GM18526 (cell line): Measurements from ENCODE around the gene TMEM63C.

ENCODE experiments used
- POLR2A ChIP-seq: IDR thresholded peaks from 3 replicates; pipeline ENCODE4 v1.6.1; 2011; ENCODE audit not compliant: insufficient read length; ENCODE audit errors: extremely low read depth

Gene TMEM63C

DNA sequence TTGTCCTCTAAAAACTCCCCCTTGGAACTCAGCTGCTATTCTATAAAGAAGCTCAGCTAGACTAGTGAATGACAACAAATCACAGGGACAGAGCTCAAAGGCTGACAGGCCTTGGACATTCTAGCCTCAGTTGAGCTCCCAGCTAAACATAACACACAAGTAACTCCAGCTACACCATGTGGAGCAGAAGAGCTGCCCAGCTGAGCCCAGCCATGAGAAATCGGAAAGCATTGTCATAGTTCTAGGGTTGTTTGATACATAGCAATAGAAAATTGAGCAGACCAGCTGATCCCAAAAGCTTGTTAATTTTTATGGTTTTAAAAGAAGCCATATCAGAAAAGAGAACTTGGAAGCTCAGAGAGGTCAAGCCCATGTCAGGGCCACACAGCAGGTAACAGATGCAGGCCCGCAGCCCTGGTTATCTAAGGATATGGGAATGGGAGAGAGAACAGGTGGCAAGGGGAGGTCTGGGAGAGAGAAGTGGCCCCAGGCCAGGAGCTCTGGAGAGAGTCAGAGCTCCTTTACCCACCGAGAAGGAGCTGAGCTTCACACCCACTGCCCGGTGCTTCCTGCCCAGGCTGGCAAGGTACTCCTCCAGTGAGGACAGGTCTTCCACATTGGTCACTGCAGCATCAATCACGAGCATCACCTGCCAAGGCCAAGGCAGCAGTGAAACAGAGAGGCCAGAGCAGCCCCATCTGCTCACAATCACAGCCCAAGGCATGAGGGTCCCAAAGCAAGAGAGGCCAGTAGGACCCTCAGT is 86.5 kb downstream of the TMEM63C start:
- no peak for TF ChIP-seq POLR2A

DNA sequence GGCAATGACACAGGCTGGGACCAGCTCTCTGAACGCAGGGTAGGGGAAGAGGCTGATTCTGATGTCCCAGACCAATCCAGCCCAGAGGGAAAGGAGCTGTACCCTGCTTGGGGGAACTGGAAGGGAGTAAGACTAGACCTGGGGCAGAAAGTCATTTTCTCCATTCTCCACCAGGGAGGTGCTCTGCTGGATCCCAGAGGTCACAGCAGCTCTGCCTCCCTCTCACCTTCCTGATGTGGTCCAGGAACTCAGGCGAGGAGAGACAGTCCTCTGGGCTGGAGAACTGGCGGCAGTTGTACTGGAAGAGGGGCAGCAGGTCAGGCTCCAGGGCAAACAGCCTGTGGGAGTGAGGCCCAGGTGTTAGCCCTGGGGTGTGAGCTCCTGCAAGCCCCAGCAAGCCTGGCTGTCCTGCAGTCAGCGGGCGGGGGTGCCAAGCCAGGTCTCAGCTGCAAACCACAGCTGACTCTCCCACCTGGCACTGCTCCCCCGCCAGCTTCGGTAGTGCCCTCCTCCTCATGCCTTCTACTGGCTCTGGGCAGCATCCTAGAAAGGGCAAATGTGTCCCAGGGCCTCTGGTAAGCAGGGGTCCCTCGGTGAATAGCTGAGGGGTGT is 87.5 kb downstream of the TMEM63C start:
- no peak for TF ChIP-seq POLR2A

DNA sequence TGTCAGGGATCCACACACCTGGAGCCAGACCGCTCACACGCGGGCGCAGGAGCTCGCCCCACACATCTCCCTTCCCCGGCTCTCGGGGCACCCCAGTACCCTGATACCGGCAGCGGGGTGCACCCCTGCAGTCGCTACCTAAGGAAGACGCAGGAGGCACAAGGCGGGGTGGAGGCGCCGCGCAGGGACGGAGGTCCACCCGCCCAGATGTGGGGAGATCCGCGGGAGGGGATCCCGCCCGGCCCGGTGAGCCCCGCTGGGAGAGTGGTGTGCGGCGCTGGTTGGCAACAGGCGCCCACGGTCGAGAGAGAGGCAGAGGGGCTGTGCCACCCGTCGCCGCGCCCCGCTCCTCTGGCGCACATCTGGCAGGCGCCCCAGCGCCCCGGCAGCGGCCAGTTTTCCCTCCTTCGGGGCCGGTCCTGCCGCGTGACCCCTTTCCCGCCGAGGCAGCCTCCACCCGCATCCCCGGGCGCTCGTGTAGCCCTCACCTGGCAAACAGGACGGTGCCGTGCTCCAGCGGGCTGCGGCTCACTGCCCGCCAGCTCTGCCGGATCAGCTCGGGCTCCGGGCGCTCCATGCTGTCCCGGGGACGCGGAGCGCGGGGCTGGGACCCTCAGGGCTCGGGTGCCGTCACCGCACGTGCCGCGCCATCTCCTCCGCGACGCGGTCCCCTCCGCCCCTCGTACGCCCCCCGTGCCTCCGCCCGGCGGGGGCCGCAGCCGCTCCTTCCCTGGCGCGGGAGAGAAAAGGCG is 88.9 kb downstream of the TMEM63C start:
- no peak for TF ChIP-seq POLR2A

DNA sequence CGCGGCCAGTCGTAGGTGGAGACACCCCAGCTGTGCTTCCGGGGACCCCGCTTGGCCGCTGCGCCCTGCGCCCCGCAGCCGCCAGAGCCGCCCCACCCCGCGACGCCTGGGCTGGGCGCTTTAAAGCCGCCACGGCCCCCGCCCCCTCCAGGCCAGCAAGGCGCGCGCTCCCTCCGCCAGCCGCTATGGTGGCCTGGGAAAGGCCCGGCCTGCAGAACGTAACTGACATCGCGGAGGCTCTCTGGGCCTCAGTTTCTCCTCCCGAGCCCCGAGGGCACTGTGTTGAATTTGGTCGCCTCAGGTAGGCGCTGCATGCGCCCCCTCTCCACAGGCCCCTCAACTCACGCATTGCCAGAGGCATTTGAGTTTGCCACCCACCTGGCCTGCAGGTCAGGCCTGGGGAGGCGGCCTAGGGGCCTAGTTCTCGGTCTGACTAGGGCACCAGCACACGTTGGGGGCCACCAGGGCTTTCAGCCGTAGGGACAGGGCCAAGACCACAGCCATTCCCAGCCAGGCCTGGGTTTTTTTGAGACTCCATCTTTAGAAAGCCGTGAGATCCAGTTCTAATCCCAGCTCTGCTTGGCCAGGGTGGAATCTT is 89.6 kb downstream of the TMEM63C start, which contains the start of gene NGB:
TSS of gene NGB (minus strand) at position 94 of the 598 bp plus-strand sequence. CDS start 269 bp downstream, outside the sequence.
- TF ChIP-seq POLR2A = no peak

DNA sequence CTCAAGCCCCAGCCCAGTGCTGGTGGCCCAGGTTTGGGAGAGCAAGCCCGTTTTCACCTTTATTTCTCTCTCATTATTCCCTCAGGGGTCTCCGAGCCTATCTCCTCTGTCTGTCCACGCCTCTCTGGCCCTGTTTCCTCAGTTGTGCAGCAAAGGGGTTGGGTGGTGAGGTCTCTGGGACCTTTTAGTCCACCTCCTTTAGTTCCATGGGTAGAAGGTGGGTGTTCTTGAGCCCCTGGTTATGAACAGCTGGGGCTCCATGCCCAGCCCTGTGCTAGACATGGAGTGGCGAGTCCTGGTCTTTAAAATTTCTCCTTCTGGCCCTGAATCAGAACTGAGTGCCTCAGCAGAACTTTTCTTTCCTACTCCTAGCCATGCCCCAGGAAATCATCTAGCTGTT is 90.7 kb downstream of the TMEM63C start:
- no peak for TF ChIP-seq POLR2A

DNA sequence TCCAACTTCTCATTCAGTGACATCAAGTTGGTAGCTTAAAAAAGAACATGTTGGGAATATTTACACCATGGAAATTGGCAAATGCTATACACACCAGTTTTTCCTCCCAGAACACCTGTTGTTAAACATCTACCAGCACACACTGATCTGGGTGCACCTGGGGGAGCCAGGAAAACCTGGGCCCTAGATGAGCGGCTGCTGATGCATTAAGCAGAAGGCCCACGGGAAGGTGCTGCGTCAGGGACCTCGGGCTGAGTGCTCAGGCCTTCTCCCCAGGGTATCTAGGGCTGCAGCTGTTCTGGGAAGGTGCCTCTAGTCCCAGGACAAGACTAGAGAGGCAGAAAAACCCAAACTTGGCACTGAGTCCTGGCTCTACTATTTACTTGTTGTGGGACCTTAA is 92.2 kb downstream of the TMEM63C start:
- TF ChIP-seq POLR2A = no peak

DNA sequence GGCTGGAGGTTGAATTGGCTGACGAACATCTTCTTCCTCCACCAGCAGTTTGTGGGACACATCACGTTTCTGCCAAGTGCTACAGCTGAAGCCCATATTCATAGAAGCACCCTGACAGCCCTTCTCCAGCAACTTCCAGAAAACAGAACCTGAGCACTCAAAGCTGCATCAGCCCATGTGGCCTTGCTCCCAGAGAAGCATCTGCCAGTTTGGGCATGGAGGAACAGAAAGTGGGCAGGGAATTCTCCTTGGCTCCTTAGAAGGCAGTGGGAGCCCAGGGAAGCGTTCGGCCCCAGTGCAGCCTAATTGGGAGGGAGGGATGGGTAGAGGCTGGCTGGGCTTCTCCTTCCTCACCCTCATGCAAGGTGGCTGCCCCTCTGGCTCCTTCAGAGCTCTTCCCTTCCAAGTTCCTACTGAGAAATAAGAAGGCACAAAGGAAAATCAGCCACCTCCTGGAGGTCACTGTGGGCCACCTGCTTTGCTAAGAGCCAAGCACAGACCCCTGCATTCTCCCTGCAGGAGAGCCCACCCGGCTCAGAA is 93.5 kb downstream of the TMEM63C start:
- no peak for TF ChIP-seq POLR2A

DNA sequence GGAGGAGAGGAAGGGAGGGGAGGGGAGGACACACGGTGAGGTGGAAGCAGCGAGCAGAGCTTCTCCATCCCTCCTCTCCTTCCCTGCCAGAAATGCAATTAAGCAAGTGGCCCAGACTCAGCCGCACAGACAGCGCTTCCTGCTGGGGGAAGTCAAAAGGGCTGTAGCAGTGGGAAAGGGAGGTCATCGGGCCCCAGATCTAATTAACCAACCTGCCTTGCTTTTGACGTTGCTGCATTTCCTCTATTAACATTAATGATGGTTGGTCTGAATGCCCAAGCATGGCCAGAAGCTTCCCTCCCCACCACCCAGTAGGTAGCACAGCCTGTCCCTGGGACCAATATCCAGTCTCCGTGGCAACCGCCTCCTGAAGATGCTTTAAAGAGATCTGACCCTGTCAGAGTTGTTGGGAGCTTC is 94.0 kb downstream of the TMEM63C start:
- no peak for TF ChIP-seq POLR2A

DNA sequence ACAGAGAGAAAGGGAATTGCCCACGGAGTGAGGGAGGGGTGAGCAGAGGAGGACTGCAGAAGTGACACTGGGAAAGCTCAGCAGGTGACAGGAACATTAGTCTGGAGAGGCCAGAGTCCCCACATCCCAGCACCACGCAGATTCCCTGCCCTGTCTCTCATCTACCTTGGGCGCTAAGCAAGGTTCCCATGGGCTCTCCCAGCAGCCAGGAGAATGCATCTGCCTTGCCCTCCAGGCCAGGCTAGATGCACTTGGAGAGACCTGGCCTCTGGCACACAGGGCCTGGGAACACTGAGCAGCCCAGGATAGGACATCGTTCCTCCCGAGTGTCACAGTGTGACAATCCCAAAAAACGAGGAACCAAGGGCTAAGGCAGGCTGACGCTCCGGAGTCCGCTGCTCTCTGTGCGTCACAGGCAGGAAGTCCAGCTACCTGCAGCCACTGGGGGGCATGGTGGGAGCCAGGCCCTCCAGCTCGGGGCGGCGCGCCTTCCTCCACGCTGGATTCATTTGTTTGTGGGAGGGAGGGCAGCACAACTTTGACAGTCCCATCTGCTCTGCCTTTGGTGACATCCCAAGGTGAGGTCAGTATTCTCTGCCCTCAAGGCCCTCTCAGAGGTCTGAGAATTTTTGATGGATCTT is 94.8 kb downstream of the TMEM63C start:
- no peak for TF ChIP-seq POLR2A

DNA sequence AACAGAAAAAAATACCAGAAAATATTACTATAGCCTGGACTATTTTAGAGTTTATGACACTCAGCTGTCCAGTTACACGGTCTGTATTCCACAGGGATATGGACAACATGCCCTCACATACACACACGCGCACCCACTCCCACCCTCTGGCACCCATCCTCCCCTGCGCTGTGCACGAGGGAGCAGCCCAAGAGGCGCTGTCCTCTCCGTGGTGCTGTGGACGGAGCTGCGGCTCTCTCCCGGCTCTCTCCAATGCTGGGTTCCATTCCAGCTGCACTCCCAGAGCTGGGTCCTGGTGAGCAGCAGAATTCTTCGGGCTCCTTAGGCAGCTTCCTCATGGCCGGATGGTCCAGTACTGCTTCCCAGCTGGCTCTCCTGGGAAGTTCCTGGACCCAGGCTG is 95.4 kb downstream of the TMEM63C start:
- TF ChIP-seq POLR2A = no peak

DNA sequence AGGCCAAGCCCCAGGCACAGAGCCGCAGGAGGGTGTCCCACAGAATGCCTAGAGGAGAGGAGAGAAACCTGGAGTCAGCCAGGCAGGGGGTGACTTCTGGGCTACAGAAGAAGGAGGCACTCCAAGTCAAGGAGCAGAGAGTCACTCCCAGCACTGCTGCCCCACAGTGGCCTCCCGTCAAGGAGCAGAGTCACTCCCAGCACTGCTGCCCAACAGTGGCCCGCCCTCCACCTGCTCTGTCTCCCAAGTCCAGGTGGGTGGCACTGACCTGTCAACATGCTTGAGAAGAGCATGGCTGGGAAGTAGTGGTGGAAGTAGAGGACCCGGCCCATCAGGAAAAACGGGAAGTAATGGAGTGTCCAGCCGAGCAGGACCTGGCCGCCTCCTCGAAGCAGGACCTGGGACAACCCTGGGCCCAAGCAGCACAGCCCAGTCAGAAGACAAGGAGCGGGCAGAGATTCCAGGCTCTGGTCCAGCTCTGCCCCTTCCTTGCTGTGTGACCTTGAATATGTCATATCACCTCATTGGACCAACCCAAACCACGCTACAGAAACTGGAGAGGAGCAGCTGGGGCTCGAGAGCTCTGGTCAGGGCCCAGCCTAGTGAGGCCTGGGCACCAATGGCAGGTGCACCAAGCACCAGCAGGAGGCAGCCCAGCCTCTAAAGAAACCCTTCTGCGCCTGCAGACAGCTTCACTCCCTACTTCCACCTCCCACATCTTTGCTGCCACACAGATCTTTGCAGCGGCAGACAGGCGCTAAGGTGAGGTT is 97.0 kb downstream of the TMEM63C start:
- TF ChIP-seq POLR2A = no peak

DNA sequence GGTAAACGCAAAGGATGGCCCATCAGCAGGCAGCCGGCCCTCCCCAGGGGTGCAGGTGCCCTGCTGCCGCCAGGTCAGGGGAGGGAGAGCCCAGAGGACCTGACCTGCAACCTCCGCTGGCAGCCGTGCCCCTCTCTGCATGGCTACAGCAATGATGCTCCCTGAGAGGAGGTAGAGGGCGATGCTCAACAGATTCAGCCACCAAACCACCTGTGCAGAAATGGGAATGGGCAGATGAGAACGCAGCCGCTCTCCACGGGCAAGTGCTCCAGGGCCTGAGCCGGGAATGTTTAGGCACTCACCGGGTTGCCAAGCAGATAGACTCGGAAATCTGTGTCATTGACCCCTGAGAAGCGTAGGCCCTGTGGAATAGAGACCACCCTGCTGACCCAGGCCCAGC is 98.1 kb downstream of the TMEM63C start:
- no peak for TF ChIP-seq POLR2A

DNA sequence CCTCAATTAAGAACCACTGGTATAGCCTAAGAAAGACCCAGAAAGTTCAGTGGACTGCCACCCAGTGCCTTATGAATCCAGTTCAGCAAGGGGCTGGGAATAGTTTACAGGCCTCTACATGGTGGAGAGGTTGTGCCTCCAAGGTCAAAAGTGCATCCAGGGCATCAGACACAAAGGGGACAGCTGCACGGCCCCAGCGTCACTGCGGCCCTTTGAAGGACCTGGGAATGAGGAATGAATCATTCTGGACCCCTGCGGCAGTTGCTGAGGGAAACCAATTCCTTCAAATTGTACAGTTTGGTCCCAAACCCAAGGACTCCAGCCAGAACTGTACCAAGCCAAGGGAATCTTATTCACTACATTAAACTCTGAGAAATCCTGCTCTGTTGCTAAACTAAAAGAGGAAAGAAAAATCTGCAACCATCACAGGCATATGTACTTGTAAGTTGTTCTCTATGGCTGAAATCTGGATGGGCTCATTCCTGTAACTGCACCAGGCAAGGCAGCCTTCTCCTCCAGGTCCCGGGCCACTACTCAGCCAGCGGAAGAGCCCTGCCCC is 100.3 kb downstream of the TMEM63C start:
- TF ChIP-seq POLR2A = no peak

DNA sequence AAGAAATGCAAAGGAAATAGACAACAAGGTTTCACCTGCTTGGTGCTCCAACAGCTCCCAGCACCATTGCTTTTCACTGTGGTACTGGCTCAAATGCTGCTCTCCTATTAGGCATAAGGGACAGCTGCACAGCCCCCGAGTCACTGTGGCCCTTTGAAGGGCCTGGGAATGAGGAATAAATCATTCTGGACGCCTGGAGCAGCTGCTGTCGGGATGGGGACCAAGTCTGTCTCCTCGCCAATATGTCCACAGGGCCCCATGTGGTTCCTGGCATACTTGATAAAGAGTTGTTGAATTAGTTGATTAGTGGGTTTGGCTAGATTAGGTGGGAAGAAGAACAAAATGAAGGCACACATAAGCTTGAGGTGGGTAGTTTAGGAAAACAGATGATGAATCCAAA is 102.5 kb downstream of the TMEM63C start:
- TF ChIP-seq POLR2A = no peak

DNA sequence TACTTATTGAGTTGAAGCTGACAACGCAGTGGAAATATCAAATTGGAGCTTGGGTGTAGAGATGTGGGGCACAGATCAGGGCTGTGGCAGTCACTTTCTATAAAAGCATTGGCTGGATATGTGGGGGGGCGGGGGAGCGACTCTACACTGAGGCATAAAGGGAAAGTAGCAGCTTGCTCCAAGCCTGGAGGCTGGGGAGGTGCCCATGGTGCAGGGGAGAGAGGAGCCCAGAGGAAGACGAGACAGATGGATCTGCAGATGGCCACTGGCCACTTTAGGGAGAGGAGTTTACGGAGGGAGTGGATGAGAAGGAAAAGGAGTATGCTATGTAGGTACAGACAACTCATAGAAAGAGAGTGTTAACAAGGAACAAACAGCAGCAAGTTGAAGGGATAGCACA is 102.9 kb downstream of the TMEM63C start:
- TF ChIP-seq POLR2A = no peak
